Measurements from ENCODE around the gene GRM4.
"Not testable (repeated sequence)": the region's sequence is repeated elsewhere in the genome, so short reads cannot be mapped to it uniquely, and the experiment has no call there.

GRM4 gene

DNA sequence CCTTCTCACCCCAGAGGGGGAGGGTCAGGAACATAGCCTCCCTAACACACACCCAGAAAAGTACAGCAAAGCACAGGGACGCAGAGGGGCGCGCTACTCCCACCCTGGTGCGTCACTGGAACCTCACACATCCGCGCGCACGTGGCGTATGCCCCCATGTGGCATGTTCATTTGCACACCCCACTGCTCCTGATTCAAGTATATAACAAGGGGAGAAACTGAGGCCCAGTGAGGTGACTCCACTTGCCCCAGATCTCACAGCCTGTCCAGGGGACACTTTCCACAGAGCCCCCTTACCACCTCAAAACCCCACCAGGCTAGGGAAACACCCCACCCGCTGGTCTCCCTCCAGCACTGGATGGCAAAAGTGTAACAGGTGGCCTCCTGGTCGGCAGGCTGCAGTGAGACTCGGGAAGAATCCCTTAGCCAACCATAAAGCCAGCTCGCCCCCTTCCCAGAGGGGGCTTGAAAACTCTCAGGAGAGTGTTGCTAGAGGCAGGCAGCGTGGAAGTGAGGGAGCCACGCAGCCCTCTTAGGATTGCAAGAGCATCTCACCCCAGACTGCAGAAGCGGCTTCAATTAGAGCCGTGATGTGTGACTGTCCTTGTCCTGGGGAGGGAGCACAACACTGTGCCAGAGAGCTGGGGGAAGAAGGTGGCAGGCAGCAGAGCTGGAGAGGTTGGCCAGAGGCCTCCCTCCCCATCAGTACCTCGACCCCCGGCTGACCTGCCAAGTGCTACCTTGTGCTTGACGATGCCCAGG is at the start of gene GRM4:
Gene GRM4, minus strand, starts transcription at position 67 of the 762 bp plus-strand sequence. CDS start 12,591 bp downstream, outside the sequence.
- peak; percentile 11 for DNase-seq

DNA sequence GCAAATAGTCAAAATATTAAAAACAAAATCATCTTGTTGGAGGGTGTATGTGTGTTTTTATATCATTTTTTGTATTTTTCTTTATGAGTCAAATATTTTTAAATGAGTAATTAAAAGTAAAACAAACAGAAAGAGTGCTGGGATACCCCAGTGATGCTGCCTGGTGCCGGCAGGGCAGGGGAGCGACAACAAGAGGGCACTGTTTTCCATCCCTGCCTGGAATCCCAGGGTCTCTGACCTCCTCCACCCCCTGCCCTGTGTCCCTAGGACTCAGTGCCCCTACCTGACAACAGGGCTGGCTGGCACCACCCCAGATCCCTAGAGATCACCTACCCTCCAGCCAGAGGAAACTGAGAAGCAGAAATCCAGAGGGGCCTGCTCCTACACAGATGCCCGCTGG is 48.9 kb upstream of the GRM4 start:
- DNase-seq = no peak

DNA sequence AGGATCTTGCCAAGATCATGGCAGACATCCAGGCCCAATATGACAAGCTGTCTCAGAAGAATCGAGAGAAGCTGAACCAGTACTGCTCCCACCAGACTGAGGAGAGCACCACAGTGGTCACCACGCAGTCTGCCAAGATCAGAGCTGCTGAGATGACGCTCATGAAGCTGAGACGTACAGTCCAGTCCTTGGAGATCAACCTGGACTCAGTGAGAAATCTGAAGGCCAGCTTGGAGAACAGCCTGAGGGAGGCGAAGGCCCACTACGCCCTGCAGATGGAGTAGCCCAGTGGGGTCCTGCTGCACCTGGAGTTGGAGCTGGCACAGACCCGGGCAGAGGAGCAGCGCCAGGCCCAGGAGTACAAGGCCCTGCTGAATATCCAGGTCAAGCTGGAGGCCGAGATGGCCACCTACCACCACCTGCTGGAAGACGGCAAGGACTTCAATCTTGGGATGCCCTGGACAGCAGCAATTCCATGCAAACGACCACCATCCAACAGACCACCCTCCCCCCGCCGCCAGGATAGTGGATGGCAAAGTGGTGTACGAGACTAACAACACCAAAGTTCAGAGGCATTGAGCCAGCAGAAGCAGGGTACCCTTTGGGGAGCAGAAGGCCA is 44.7 kb upstream of the GRM4 start:
- no peak for DNase-seq

DNA sequence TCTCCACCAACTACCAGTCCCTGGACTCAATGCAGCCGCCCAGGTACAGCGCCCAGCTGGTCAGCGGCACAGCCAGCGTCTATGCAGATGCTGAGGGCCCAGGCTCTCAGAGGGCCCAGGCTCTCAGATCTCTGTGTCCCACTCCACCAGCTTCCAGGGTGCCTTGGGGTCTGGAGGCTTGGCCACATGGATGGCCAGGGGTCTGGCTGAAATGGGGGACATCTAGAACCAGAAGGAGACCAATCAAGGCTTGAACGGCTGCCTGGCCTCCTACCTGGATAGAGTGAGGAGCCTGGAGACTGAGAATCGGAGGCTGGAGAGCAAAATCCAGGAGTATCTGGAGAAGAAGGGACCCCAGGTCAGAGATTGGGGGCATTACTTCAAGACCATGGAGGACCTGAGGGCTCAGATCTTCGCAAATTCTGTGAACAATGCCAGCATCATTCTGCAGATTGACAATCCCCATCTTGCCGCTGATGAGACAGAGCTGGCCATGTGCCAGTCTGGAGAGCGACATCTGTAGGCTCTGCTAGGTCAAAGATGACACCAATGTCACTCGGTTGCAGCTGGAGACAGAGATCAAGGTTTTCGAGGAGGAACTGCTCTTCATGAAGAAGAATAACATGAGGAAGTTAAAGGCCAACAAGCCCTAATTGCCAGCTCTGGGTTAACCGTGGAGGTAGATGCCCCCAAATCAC is 44.1 kb upstream of the GRM4 start:
- no peak for DNase-seq

DNA sequence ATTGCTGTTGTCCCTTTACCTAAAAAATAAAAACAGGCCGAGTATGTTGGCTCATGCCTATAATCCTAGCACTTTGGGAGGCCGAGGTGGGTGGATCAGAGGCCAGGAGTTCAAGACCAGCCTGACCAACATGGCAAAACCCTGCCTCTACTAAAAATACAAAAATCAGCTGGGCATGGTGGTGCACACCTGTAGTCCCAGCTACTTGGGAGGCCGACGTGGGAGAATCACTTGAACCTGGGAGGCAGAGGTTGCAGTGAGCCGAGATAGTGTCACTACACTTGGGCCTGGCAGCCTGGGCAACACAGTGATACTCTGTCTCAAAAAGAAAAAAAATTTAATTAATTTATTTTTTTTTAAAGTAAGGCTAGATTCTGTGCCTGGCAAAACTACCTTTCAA is 38.8 kb upstream of the GRM4 start:
- DNase-seq = not testable (repeated sequence)

DNA sequence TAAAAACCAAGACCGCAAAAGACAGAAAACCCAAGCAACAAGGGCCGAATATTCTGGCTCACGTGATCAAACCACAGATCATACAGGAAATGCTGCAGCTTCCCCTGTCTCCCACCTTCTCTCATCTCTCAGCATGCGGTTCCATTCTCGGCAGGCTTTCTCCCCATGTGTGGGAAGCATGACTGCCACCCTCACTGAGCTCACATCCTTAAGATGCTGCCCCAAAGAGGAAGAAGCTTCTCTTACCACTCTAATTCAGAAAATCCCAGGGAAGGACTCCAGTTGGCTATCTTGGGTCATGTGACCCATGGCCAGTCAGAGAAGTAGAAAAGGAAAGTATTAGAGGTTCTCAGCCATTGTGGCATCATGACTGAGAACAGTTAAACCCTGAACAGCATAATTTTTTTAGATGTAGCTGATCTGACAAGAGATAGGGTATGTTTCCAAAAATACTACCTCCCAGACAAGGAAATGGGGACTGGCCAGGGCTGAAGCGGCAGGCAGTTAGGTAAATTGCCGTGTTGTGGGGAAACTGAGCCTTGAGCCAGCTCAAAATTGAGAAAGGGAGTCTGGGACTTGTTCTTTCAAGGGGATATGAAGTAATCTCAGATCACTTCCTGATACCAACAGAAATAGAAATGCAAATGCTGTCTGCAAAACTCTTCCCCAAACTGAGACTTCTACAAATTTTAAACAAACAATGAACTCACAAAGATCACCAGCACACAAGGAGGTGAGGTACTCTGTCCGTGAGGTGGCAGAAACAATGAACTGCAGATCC is 37.1 kb upstream of the GRM4 start:
- no peak for DNase-seq

DNA sequence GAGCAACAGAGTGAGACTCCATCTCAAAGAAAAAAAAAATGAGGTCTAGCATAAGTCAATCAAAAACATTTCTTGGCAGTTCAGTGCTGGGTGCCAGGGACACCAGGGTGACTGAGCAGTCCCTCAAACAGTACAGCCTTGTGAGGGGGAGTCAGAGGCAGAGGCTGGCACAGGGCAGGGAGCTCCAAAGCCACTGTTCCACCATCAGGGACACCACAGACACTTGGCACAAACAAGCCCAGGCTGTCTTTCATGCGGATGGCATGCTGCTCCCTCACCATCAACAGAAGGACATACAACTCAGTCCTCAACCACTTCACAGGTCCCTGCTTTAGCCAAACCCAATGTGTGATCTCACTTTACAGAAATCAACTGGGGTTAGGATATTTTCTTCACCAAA is 36.0 kb upstream of the GRM4 start:
- DNase-seq = no peak

DNA sequence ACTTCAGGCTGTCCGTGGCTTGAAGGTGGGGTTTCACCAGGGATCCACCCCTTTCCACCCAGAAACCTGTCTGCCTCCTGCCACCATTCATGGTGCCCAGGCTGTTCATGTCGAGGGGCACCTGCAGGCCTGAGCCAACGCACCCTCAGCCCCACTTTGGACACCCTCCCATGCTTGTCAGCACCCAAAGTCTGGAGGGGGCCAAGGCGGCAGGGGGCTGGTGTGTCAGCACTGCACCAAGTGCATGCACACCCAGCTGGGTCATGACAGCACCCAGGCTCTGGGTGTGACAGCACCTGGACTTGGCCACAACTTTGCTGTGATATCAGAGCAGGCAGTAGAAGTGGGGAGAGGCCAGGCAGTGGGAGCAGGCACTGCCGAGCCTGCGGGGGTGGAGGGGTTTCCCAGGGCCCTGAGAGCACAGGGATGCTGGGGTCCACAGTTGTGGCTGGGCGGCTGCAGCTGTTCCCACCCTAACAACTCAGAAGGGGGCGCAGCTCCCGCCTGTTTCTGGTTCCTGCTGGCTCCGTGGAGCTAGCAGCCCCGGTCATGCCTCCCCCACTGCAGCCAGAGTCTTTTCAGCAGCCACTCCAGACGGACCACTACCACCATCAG is 33.3 kb upstream of the GRM4 start:
- no peak for DNase-seq

DNA sequence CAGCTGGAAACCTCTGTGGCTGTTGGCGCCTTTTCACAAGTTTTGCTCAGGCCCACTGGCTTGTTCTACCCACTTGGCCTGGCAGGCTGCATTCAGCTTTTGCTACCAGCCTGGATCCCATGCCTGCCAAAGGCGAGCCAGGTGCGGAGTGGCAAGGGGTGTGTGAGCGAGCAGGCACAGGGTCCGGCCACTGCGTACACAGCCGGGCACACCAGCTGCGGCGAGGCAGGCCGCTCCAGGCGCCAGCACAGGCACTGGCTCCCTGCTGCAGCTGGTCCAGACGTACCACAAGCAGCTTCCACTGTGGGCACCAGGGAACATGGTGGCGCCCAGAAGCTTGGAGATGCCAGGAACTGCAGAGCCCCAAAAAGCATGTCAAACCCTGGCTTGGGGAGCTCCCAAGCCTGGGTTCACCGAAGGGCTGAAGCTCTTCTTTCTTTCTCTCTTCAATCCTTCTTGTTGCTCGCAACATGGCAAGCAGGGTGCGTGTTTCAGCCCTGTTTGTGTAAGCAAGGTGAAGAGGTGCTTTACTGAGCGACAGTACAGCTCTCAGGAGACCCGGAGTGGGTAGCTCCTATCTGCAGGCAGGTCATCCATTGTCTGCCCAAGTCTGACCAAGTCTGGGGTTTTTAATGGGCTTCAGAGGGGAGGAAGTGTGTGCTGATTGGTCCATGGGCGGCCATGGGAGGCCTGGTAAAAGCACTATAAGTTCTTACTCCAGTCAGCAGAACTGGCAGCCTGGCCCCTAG is 32.6 kb upstream of the GRM4 start:
- no peak for DNase-seq

DNA sequence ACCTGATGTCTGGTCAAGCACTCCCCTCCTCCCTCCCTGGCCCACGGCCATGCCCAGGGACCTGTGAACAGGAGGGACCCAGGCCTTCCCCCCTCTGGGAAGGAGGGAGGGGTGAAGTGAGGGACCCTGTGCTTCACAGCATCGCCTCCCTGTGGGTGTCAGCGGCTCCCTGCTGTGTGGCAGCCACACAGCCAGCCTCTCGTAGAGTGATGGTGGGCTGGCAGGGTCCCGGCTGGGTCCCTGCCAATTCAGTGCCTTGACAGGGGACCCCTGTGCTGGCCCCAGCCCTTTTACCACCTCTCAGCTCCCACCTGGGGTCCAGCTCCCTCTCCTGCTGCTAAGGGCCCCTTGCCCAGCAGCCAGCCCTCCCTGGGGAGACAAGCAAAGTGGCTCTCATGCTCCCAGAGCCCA is 31.3 kb upstream of the GRM4 start:
- DNase-seq = no peak

DNA sequence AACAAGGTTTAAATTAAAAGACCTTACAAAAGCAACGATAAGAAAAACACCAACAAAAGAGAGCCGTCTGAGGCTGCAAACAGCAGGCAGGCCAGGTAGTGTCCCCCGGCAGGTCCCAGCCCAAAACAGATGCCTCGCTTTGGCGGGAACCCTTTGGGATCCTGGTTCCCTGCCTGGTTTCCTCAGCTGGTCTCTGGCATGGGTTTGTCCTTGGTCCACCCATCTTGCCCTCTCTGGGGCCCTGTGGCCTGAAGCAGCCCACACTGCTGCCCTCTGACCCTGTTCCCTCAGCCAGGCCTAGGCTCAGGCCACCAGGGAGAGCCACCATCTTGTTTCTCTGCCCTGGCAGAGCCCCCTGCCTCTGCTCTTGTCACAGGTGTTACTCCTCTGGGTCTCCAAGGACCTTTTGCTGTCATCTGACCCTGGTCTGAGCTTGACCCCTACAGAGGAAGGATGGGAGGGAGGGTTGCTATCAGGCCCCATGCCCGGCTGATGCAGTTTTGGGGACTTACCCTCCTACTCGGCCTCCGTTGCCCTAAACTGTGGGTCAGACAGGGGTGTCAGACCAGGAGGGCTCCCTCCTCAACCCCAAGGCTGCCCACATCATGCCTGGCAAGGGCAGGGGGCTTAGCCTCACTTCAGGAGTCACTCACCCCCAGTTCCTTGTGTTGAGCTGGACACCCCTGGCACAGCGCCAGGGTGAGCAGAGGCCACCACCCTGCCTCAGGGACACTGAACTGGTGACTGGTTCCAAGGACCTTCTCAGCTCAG is 30.6 kb upstream of the GRM4 start:
- DNase-seq = no peak

DNA sequence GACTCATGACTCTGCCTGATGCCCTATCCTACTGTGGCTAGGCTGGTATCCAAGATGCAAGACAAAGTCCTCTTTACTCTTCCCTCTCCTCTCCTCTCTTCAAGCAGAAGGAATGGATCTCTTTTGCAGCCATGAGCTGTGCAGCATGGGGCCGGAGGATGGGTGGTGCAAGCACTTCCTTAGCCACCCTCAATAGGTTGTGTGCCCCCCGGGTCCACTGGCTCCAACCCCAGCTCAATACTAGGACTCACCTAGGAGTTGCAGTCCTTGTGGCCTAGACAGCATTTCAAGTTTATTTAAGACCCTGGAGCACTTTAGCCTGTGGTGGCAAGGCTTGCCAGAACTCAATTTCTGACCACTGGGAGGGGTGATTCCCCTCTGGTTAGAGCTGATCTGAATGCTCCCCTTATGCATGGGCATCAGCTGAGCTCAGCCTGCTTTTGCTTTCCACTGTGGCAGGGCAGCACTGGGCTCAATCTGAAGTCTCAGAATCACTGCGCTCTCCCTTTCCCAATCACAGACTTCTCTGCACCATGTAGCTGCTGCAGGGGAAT is 29.0 kb upstream of the GRM4 start:
- no peak for DNase-seq

DNA sequence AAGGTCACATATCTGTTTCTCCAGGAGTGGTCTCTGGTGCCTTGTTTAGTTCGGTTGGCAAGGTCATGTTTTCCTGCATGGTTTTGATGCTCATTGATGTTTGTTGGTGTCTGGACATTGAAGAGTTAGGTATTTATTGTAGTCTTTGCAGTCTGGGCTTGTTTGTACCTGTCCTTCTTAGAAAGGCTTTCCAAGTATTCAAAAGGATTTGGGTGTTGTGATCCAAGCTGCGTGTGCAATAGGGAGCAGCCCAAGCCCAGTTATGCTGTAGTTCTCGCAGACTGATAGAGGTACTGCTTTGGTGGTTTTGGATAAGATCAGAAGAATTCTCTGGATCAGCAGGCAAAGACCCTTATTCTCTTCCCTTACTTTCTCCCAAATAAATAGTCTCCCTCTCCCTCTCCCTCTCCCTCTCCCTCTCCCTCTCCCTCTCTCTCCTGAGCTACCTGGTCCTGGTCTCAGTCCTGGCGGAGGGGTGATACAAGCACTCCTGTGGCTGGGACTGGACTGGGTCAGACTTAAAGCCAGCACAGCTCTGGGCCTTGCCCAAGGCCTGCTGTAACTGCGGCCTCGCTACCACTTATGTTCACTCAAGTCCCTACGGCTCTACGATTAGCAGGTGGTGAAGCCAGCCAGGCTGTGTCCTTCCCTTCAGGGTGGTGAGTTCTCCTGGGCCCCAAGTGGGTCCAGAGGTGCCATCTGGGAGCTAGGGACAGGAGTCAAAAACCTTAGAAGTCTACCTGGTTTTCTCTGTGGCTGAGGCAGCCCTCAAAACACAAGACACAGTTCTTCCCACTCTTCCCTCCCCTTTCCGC is 27.3 kb upstream of the GRM4 start:
- no peak for DNase-seq

DNA sequence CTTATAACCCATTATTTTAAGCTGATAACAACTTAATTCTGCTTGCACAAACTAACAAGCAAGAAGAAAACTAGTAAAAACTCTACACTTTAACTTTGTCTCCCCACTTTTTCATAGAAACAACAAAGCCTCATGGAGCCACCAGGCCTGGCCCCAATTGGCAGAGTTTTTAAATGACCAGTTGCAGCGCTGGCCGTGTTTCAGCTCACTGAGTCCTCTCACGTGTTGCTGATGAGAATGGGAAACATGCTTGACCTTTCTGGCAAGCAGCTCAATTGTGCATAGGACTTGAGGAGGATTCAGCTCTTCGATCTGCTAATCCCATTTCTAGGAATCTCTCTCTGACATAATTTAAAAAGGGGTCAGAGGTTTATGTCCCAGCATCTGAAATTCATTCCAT is 24.5 kb upstream of the GRM4 start:
- DNase-seq = no peak

DNA sequence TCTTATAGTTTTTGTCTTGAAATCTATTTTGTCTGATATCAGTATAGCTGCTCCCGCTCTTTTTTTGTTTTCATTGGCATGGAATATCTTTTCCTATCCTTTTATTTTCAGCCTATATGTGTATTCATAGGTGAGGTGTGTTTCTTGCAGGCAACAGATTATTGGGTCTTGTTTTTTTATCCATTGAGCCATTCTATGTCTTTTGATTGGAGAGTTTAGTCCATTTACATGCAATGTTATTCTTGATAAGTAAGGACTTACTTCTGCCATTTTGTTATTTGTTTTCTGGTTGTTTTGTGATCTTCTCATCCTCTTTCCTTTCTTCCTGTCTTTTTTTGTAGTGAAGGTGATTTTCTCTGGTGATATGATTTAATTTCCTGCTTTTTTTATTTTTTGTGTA is 24.0 kb upstream of the GRM4 start:
- DNase-seq = no peak

DNA sequence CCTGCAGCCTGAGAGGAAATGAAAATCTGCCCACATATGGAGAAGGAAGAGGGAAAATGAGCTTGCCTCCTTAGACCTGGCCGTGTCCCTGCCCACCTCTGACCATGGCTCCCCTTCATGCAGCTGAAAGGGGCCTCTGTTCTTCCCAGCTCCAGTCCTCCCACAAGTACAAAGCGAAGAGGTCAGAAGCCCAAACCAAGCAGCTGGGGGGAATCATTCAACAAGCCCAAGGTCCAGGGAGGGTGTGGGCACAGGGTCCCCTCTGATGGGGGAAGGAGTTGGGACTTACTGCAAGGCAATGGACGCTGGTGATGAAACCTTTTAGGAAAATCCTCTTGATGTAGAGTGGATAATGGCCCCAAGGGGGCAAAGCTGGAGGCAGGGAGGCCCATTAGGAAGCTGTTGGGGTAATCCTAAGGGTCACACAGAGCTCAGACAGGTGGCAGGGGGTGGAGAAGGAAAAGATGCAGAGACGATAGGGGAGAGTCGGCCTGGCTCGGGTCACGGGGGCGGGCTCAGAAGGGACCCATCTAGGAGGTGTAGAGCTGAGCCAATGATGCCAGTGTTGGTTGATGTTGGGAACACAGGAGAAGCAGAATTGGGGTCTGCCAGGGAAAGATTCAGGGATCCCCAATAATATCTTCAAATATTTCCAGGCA is 16.1 kb upstream of the GRM4 start:
- no peak for DNase-seq

DNA sequence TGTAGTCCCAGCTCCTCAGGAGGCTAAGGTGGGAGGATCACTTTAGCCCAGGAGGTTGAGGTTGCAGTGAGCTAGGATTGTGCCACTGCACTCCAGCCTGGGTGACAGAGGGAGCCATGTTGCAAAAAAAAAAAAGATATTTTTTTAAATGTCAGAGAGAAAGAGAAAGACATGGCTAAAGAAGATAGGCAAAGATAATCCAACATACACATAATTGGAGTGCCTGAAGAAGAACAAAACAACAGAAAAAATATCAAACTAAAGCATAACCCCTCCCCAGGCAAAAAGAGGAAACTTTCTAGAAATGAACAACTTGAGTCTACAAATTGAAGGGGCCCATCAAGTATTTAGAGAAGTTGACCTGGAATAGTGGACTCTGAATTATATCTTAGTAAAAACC is 14.0 kb upstream of the GRM4 start:
- no peak for DNase-seq

DNA sequence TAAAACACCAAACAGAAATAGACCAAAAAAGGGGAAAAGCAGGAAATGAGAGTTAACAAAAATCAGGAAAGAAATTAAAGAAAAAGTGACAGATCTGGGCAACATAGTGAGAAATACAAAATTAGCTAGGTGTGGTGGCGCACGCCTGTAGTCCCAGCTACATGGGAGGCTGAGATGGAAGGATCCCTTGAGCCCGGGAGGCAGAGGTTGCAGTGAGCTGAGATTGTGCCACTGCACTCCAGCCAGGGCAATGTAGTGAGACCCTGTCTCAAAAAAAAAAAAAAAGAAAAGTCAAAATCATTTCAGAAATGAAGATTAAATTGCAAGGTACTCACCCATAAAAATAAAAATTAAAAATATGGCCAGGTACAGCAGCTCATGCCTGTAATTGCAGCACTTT is 13.0 kb upstream of the GRM4 start:
- DNase-seq = no peak

DNA sequence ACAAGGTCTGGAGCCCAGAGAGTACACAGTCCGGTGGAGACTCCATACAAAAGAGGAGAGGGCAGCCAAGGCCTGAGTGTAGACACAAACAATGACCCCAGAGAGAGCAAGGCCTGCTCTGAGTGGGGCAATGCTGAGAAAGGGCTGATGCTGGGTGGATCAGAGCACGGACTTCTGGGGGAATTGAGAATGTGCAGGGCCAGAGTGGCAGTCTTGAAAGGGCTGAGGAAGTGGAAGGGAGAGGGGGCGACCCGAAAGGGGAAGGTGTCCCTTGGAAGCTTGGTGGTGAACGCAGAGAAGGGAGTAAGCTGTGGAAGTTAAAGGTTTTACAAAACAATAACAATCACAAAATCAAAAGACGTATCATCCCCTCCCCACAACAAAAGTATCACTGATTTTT is 12.0 kb upstream of the GRM4 start:
- no peak for DNase-seq

Measured in left hindlimb (tissue), 1 donor.